Stimulated activated CD4-positive, alpha-beta T cell treated with anti-CD3 and anti-CD28 coated beads, Interleukin-4, amount 100 ng/mL, for 24 hours (primary cell): ENCODE results near the gene ZMPSTE24.

Experiments used
- DNase-seq: peaks from one replicate; pipeline ENCODE4 v3.0.0-alpha.2; 2020

ZMPSTE24 gene

DNA sequence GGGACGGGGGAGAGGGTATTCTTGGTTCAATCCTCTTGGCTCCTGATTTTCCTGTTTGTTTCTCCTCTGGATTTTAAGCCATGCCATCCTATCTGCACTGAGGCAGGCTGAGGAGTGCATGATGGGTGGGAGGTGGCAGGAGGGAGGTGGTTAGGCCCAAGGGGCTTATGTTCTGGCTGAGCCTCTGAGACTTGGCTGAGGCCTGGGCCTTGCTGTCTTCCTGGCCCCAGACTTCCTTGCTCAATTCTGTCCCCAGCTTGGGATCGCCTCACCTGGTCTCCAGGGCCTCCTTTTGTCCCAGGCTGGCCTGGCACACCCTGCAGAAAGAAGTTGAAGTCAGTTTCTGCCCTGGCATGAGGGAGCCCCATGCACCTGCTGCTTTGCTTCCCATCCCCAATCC, 47.8 kb downstream of the ZMPSTE24 start:
- DNase-seq = no peak

DNA sequence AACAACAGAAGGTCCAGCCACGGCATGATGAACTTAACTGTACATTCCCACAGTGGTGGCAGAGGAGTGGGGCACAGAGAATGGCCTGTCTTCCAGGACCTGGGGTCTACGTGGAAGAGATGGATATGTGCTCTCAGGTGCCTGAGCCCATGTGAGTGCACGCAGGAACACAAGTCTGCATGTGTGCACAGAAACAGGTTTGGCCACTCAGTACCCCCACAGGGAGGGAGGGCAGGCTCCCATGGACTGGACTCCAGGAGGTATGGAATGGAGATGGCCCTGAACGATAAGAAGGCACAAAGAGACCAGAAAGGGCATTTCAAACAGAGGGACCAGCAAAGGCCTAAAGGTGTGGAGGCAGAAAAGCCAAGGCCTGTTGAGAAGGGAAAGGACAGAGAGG, 48.3 kb downstream of the ZMPSTE24 start:
- no peak for DNase-seq

DNA sequence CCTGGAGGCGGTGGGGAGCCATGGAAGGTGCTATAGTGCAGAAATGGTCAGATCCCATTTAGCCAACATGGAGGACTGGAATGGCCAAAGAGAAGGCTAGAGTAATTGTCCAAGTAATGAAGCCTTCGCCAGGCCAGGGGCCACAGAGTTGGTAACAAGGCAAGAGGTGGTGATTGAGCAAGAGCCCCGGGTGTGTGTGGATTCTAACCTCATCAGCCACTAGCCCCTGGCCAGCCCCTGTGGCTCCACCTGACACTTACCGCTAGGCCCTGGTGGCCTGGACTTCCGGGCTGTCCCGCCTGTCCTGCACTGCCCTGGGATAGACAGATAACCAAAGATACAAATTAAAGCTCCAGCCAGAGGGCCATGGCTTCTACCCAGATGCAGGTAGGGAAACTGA, 49.1 kb downstream of the ZMPSTE24 start:
- DNase-seq = no peak

DNA sequence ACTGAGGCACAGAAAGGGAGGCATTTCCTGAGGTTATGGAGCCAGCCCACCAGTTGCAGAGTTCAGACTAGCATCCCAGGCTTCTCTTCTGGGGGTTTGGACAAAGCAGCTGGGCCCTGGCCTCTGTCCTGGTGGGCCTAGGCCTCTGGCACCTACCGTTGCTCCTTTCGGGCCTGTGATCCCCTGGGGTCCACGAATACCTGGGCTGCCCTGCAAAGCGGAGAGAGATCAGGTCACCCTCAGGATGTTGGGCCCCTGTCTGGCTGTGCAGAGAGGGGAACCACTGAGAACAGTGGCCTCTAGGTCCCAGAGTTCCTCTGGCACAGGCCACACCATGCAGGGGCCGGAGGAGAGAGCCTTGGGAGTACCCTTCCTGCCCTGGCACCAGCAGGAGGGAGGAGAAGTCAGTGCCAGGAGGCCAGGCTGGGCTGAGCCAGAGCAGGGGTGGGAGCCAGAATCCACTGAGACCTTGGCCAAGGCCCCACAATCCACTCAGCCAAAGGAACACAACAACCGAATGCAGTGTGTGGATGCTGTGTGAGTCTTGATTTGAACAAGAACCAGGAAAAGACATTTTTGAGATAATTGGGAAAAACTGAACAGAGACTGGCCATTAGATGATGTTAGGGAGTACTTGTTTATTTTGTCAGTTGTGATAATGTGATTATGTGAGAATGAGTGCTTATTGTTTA, 50.1 kb downstream of the ZMPSTE24 start:
- DNase-seq = no peak

DNA sequence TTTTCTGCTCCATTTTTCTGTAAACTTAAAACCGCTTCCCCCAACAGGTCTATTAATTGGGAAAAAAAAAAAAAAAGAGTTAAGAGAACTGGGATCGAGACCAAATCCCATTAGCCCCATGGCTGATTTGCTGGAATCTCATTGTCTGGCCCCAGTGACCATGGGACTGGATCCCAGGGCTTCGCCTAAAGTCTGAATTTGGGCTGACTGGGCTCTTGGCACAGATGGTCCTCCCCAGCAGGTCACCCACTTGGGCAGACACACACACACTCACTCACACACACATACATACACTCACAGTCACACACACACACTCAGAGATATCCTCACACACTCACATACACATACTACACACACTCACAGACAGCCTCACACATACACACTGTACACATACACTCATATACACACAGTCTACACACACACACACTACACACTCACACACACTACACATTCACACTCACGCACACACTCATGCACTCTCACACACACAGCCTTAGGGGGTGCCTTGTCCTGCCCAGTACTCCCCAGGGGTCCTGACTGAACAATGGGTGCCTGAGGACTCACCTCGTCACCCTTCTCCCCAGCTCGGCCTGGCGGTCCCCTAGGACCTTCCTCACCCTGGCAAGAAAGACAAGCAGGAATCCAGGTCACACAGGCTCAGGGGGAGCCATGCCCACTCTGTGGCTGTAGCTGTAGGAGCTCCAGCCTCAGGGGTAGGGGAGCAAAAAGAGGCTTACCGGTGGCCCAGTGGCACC, 51.5 kb downstream of the ZMPSTE24 start:
- DNase-seq = no peak

DNA sequence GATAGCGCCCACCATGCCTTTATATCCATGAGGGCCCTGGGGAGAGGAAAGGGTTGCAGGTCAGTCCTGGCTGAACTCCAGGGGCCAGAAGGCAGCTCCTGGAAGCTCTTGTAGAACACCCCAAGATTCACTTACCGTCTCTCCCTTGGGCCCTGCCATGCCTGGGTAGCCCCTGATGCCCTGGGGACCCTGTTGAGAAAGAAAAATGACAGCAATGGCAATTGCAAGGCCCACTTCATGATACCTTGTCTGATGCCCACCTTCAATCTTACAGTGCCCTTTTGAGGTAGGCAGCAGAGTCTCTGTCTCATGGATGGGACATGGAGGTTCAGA, 52.1 kb downstream of the ZMPSTE24 start:
- DNase-seq = no peak

DNA sequence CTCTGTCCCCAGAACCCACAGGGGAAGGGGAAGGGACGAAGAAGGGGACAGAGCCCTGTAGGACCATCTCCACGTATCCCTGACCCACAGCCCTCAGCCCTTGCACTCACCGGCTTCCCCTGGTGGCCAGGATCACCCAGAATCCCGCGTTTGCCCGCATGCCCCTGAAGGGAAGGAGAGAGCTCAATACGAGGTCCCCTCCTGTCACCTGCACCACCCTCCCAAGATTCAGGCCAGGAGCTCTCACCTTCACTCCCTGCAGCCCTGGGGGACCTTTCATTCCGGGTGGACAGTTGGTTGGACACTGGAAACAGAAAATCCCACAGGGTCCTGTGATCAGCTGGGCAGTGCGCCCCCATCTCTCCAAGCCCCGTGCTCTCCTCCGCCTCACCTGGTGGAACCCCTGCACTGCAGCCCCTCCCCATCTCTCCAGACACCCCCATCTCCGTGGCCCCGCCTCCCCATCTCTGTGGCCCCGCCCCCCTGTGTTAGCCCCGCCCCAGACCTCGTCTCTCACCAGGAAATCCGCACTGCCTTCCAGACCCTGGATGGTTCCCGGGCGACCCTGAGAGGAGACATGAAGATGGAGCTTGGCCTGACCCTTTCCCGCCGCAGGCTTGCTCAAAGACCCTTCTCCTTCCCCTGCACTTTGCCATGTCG, 53.1 kb downstream of the ZMPSTE24 start:
- no peak for DNase-seq

DNA sequence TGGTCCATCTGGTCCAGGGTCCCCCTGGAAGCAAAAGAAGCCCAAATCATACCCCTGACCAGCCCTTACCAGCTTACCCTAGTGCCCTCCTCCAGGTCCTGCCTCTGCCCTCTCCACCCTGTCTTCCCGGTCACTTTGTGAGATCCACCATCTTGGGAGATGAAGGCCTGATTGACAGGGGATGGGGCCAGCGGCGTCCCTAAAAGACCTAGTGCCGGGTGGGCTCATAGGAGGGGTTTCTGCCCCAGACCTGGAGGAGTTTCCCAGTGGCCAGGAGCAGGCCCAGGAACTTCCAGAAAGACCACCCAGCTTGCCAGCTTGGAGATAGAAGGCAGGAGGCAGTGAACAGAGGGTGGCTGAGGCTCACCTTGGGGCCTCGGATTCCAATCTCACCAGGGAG, 53.7 kb downstream of the ZMPSTE24 start:
- DNase-seq = no peak

DNA sequence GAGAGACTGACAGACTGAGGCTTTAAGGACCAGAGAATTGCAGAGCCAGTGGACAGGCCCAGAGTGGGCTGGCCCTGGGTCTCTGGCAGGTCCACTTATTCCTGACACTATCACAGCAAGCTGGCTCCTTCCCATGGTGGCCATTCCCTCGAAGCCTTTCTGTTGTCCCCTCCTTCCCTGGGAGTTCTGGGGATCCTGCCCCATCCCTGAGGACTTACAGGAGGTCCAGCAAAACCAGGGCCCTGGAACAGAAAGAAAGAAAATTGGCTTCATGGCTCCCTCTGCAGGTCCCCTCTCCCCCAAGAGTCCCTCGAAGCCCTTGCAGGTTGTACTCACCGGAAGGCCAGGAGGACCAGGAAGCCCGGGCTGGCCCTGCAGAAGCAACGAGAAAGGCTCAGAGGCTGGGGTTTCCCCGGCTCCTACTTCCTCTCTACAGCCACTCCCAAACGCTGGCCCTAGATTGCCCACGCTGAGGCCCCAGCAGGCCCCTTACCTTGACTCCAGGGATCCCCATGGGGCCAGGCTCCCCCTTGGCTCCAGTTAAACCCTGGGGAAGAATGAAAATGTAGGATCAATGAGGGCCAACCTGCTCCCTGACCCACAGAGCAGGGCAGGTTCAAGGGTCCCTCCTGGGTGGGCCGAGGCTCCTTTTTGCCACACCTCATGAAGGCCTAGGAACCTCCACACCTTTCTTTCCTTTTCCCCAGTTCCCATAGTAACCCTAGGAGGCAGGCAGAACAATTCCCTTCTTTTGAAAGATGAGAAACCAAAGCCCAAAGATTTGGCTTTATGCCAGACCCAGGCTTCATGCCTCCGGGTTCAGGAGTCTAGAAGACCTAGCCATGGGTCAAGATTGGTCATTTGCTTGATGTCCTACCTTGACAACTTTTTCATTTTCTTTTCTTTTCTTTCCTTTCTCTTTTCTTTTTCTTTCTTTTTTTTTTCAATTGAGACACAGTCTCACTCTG, 54.5 kb downstream of the ZMPSTE24 start:
- DNase-seq = peak; percentile 27

DNA sequence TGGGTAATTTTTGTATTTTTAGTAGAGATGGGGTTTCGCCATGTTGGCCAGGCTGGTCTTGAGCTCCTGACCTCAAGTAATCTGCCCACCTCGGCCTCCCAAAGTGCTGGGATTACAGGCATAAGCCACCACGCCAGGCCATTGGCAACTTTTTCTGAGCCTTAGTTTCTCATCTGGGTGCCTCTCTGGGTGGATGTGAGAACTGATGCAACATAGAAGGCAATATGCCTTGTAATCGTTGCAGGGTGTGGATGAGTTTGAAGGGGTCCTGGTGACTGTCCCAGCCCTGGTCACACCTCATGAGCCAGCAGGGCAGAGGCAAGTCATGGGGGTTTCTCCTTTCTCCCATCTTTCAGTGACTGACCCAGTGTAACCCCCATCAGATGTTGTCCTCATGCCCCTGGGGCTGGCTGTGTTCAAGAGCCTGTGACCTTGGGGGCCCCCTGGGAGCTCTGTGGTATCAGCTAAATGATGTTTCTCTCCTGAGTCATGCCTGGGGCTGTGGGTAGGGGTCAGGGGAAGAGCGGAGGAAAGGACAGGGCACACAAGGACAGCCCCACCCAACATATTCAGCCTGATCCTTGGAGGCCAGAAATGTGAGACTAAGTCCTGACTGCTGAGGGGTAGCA, 55.4 kb downstream of the ZMPSTE24 start:
- DNase-seq = no peak

DNA sequence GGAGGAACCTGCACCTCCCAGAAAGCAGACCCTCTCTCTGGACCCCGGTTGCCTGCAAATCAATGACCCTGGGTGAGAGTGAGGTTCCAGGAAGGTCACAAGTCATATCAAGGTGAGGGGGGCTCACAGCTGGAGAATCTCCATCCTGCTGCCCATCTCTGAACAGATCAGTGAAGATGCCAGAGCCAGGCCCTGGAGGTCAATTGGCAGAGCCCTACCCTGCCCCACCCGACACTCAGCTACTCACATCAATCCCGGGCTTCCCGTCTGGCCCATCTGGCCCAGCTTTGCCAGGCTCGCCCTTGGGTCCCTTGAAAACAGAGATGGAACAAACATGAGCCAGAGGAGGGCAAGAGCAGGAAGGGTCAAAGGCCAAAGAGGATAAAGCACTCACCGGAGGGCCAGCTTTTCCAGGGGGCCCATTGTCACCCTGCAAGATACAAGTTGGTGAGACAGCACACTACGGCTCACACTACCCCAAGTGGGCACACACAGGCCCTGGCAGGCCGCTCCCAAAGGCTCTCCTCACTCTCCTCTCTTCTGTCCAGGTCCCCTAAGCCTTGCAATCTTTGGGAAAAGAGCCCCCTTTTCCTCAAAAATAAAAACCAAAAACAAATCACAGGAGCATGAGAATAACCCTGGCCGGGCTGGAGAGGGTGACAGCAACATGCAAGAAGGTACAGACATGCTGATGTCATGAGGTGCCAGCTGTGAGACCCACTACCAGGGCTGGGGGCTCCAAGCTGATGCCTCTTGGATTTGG, 56.1 kb downstream of the ZMPSTE24 start:
- DNase-seq = no peak

DNA sequence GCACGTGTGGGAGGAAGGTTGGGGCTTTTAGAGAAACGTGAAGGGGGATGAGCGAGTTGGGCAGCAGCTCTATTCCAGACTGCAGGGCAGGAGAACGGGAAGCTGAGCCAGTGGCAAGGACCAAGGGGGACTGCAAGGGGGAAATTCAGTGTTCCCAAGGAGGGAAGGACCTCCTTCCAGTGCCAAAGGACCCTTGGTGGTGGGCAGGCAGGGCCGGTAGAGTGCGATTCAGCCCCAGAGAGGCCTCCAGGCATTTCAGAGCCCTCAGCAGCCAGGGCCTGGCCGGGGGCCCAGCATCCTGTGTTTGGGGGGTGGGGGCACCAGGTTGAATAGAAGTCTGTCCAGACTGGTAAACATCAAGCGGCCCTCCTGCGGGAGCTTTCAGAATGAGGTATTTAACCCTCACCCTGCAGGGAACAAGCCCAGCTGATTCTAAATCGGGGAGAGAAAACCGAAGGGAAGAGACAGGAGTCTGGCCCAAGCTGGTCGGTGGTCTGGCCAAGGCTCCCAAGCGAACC, 56.7 kb downstream of the ZMPSTE24 start:
- DNase-seq = no peak

DNA sequence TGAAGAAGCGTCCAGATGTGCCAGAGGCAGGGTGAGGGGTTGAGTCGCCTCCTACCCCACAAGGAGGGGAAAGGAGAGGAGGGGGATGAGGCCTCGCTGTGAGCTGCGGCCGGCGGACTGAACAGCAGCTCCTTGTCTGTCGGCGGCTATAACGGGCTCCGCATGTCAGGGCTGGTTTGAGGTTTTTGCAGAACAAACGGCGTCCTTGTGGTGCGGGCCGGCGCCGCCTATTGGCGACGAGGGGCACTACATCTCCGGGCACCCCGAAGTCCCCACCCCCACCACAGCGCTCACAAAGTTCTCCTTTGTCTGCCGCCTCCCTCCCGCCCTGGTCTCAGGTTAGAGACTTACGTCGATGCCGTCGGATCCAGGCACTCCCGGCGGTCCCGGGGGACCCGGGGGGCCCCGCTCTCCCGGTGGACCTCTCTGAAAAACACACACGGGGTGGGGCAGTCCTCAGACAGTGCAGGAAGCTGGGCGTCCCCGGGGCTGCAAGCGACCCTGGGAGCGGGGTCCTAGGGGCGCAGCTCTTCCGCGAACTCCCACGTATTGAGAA, 57.3 kb downstream of the ZMPSTE24 start:
- DNase-seq = peak; percentile 84

DNA sequence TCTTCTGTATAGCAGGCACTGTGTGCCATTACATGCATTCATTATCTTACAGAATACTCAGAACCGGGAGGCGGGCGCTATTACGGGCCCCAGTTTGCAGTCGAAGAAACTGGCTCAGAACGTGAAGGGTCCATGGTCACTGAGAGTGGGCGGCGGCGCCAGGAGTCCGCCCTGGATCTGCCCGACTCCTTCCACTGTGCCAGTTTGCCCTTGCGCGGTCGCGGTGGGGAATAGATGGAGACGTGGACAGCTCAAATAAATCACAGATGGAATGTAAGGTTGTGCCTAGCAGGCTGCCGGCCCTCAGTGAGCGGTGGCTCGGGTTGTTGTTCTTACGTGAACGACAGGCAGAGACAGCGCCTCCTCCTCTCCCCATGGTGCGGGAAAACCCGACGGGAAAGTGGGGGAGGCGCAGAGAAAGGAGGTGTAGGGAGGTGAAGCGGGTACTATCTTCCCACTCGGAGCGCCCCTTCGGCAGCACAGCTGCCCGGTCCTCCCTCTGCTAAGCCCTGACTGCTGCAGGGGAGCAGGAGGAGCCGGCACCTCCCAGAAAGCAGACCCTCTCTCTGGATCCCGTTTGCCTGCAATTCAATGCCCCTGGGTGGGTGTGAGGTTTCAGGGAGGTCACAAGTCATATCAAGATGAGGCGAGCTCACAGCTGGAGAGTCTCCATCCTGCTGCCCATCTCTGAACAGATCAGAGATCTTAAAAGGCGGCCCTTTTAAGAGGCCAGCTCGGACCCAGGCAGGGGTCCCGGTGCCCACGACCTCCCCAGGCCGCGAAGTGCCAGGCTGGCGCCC, 58.0 kb downstream of the ZMPSTE24 start:
- peak; percentile 22 for DNase-seq

DNA sequence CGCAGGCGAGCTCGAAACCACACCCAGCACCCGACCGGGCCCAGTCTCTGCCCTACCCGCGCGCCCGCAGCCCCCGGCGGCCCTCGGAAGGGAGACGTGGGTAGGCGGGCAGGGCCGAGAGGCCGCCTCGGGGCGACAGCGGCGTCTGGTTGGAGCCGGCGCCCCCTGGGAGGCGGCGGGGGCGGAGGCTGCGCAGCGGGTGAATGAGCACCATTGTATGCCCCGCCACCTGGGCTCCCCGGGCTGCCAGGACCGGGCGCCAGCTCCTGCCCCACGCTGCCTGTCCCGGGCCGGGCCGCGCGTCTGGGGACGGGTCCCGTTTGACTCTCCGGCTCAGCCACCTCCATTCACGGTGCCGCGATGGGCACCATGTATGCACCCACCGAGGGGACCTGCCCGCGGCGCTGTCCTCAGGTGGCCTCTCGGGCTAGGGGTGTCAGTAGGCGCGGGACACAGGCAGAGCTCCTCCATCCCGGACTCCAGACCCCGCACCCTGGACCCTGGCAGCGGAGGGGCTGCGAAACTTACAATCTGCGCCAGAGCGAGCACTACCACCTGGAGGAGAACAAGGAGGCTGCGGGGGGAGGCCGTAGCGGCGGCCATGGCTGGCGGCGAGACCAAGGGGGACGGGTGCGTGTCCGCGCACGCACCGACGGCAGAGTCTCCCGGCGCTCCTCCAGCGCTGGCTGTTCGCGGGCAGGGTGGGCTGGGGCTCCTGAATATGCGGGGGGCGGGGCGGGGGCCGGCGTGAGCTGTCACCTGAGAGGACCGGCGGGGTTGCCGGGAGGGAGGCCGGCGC, 58.8 kb downstream of the ZMPSTE24 start, which contains the start of gene COL9A2:
TSS of gene COL9A2 (minus strand) at position 692 of the 799 bp plus-strand sequence. CDS start at position 603, 89 bp downstream.
- DNase-seq = peak; percentile 56

DNA sequence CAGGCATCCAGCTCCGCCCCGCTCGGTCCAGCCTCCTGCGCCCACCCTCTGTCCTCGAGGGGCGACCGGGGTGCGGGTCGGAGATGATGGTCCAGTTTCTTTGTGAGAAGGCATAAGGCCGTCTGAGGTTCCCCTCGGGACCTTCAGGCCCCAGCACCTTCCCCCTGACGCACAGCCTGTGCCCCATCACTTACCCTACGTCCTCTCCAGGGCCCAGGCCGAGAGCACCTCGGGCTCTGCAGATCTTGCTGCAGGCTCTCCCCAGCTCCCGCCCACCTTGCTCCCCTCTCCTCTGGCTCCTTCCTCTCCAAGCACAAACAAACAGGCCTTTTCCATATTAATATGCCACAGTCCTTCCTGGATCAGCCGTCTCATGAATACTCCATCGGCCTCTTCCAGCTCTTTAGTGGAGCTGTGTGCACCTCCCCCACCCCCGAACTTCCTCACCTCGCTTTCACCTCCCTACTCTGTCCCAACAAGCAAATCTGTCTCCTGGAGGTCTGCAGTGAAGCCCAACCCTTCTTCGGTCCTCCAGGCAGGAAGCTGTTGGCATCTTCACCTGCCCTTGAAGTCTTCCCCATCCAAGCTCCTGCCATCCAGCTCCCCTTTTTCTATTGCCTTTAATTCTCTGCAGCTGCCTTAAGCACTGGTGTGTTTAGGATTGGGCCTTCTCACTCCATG, 59.5 kb downstream of the ZMPSTE24 start:
- no peak for DNase-seq

DNA sequence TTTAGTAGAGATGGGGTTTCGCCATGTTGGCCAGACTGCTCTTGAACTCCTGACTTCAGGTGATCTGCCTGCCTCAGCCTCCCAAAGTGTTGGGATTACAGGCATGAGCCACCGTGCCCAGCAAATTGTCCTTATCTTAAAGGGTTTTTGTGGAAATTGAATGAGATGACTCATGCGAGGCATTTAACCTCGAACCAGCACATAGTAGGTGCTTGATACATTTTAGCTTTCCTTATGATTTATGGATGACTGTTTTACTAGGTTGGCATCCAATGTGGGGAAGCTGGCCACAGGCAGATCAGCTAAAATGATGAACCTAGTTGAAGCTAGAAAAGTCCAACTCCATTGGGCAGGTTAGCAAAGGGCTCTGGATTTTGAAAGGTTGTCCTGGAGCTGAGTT, 60.4 kb downstream of the ZMPSTE24 start:
- no peak for DNase-seq

DNA sequence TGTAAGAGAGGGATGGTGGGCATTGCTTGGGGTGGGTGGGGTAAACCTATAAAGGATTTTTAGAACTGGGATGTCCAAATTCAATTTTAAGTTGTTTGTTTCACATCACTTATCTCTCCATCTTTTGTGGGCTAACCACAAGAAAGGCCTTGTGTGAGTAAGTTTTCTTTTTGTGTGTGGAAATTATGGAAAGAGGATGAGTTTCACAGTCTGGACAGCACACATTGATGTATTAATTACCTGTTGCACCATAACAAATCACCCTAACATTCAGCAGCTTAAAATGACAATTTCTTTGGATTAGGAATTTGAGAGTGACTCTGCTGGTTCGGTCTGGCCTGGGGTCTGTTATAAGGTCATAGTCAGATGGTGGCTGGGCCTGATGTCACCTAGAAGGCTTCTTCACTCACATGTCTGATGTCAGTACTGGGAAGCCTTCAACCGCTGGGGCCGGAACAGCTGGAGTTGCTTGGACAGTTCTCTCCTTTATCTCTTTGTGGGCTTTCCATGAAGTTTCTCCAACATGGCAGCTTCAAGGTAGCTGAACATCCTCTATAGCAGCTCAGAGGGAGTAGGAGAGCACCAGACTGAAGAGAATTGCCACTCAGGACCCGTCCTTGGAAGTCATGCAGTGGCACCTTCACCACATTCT, 61.1 kb downstream of the ZMPSTE24 start:
- no peak for DNase-seq
